Left ventricle myocardium superior (tissue), 1 donor: ENCODE measurements around the gene LILRB3. TPM values are rescaled to one million over a fixed set of nuclear protein-coding genes. Genes with fewer than 3 reads are reported as not detected.
A peak's percentile ranks its signal among the peaks of the same experiment; 100 is the strongest.
"Not testable (repeated sequence)": the region's sequence is repeated elsewhere in the genome, so short reads cannot be mapped to it uniquely, and the experiment has no call there.

Experiments used
- ATAC-seq: fragments of 200-7000 bp; cut with Tn5 transposase; one replicate; pipeline ENCODE4 v1.9.1; 2020; ENCODE audit warnings: mild to moderate bottlenecking, moderate library complexity
- DNase-seq: peaks from one replicate; pipeline ENCODE4 v3.0.0-alpha.2; 2020
- intact Hi-C: fragments of 100-400 bp; cut with micrococcal nuclease; formaldehyde crosslinking; loops from one replicate; pipeline ENCODE4 v1.11.0; 2022
- total RNA-seq: library from RNA; stranded (reverse); fragmentation: NEBNext Ultra II Directional; extraction: Animal tissue kit (Norgen Biotek cat#: 25700); gene quantifications from one replicate; pipeline ENCODE4 v1.2.1, GENCODE V29; 2021
- donor health status: DM: no; HTN: yes; CAD: no; lungs with severe emphysema.

Gene LILRB3
- total RNA-seq, 1 donor from 2014 or later = 4.3 TPM

- intact Hi-C loops = no loop called here
- no peak for ATAC-seq
- no peak for DNase-seq
Measured at GRCh38 chr19:54197121-54197520, 25.7 kb downstream of the LILRB3 start.

GRCh38 chr19:54196536-54196935 lies 26.3 kb downstream of the LILRB3 start:
- intact Hi-C loops = no loop called here
- no peak for ATAC-seq
- DNase-seq = no peak

- intact Hi-C loops, DNase-seq, ATAC-seq: not testable (repeated sequence)
Measured at GRCh38 chr19:54194463-54194862, 28.3 kb downstream of the LILRB3 start.

GRCh38 chr19:54193011-54193410 lies 29.8 kb downstream of the LILRB3 start:
- ATAC-seq = no peak
- intact Hi-C loops = no loop called here
- DNase-seq = no peak

- ATAC-seq (no peak), DNase-seq (no peak)
- intact Hi-C loops = no loop called here
Measured at GRCh38 chr19:54191811-54192453, 30.9 kb downstream of the LILRB3 start.

- ATAC-seq = peak; percentile 53
- intact Hi-C loops = no loop called here
- peak; percentile 95 for DNase-seq
Measured at GRCh38 chr19:54191011-54191810, 31.6 kb downstream of the LILRB3 start, which contains the start of gene TSEN34. Gene TSEN34 (plus strand): TSS chr19:54191308. CDS start chr19:54191365, 57 bp downstream.

- intact Hi-C loops = no loop called here
- ATAC-seq (peak; percentile 77), DNase-seq (peak; percentile 100)
Measured at GRCh38 chr19:54190503-54191010, 32.2 kb downstream of the LILRB3 start.

- intact Hi-C loops = no loop called here
- ATAC-seq = peak; percentile 79
- DNase-seq = peak; percentile 100
Measured at GRCh38 chr19:54189735-54190502, 32.9 kb downstream of the LILRB3 start.

GRCh38 chr19:54189145-54189734 lies 33.6 kb downstream of the LILRB3 start, which contains the start of gene MBOAT7:
Gene MBOAT7 (minus strand): TSS chr19:54189580. CDS start chr19:54188508, 1,072 bp downstream.
- no peak for DNase-seq
- intact Hi-C loops = no loop called here
- peak; percentile 6 for ATAC-seq

GRCh38 chr19:54188215-54188871 lies 34.5 kb downstream of the LILRB3 start:
- intact Hi-C loops = no loop called here
- DNase-seq (no peak), ATAC-seq (no peak)

GRCh38 chr19:54186934-54187381 lies 35.8 kb downstream of the LILRB3 start:
- DNase-seq = peak; percentile 19
- ATAC-seq = no peak
- intact Hi-C loops = no loop called here

GRCh38 chr19:54186351-54186750 lies 36.5 kb downstream of the LILRB3 start:
- no peak for ATAC-seq
- no peak for DNase-seq
- intact Hi-C loops = no loop called here

- DNase-seq (no peak), ATAC-seq (no peak)
- intact Hi-C loops = no loop called here
Measured at GRCh38 chr19:54183431-54183830, 39.4 kb downstream of the LILRB3 start.

- intact Hi-C loops, ATAC-seq, DNase-seq: not testable (repeated sequence)
Measured at GRCh38 chr19:54181894-54182293, 40.9 kb downstream of the LILRB3 start.

GRCh38 chr19:54180691-54181091 lies 42.1 kb downstream of the LILRB3 start:
- DNase-seq (no peak), ATAC-seq (no peak)
- intact Hi-C loops = no loop called here

- DNase-seq (no peak), ATAC-seq (peak; percentile 20)
- intact Hi-C loops = loop anchor here (10.0 kb wide), 1 partner anchor 55 kb away; no protein-coding TSS in a partner anchor
Measured at GRCh38 chr19:54179921-54180461, 42.8 kb downstream of the LILRB3 start.

GRCh38 chr19:54179262-54179852 lies 43.5 kb downstream of the LILRB3 start:
- intact Hi-C loops = loop anchor here (10.0 kb wide), 1 partner anchor 55 kb away; no protein-coding TSS in a partner anchor
- ATAC-seq = no peak
- DNase-seq = no peak
